ENCODE measurements around the gene RTL3. TPM values are rescaled to one million over a fixed set of nuclear protein-coding genes. Genes with fewer than 3 reads are reported as not detected.

The RTL3 gene
- total RNA-seq, 1 donor from 2014 or later = not detected

Other genes starting within 250 kb of the RTL3 start
- gene LPAR4, start 88.4 kb upstream of the RTL3 start, total RNA-seq = not detected in 2 replicates